ENCODE data around the gene CLIC6.

- TF ChIP-seq POLR2A (IDR thresholded peaks at IDR 0.05), result no peak
- TF ChIP-seq, protein P1, sequence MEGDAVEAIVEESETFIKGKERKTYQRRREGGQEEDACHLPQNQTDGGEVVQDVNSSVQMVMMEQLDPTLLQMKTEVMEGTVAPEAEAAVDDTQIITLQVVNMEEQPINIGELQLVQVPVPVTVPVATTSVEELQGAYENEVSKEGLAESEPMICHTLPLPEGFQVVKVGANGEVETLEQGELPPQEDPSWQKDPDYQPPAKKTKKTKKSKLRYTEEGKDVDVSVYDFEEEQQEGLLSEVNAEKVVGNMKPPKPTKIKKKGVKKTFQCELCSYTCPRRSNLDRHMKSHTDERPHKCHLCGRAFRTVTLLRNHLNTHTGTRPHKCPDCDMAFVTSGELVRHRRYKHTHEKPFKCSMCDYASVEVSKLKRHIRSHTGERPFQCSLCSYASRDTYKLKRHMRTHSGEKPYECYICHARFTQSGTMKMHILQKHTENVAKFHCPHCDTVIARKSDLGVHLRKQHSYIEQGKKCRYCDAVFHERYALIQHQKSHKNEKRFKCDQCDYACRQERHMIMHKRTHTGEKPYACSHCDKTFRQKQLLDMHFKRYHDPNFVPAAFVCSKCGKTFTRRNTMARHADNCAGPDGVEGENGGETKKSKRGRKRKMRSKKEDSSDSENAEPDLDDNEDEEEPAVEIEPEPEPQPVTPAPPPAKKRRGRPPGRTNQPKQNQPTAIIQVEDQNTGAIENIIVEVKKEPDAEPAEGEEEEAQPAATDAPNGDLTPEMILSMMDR (IDR thresholded peaks at IDR 0.05), result peak; percentile 42 to 87 (median 79)
Observed at GRCh38 chr21:34630536-34631143, 38.2 kb upstream of the CLIC6 start.
